HG03045 (cell line): Measurements from ENCODE around the gene PSEN2.

Experiments
- ATAC-seq: cut with Tn5 transposase; IDR thresholded peaks from one replicate; pipeline ENCODE4 v1.9.1; 2021; ENCODE audit warnings: mild to moderate bottlenecking, moderate library complexity; ENCODE audit not compliant: unreplicated experiment

PSEN2 gene

GRCh38 chr1:226884966-226885820, 14.8 kb downstream of the PSEN2 start:
- ATAC-seq: no peak

DNA sequence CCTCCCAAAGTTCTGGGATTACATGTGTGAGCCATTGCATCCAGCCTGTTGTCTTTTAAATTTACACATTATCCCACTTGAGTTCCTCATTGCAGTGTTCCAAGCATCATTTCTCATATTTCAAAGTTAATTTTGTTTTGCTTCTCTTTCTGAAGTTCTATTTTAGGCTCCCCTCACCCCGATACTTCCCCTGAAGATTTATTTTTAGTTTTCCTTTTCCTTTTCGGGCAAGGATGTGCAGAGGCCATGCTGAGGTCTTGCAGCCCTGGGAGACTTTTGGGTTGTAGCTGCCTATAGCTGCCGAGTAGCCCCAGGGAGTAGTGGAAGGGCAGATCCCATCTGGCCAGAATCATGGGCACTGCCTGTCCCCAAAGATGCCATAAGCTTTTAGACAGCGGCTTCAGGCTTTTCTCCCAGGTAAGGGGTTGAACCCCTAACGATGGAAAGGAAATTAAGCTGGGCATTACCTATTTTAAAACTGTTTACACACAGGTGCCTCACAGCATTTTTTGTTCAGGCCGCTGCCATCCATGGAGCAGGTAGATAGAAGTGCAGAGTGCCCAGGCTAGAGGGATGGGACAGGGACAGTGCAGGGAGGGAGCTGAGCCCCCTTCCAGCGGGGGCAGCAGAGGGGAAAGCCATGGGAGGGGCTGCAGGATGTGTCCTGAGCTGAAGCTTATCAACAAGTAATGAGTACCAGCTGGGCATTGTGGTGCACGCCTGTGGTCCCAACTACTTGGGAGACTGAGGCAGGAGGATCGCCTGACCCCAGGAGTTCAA, 15.9 kb downstream of the PSEN2 start:
- ATAC-seq: no peak

DNA sequence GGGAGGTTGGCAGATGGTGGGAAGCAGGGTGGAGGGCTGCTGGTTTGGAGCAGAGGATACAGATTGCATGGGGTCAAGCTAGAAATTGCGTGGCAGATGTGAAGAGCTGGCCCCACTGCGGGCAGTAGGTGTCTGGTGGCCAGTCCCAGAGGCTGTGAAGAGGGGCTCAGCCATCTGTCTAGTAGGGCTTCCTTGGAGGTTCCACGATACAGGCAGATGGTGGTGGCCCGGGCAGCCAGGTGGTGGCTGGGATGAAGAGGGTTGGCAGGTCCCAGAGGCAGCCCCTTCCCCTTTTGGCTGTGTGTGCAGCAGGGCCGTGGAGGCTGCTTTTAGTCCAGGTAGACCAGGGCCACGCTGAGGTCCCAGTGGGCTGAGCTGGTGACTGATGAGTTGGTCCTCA, 16.6 kb downstream of the PSEN2 start:
- ATAC-seq: no peak

DNA sequence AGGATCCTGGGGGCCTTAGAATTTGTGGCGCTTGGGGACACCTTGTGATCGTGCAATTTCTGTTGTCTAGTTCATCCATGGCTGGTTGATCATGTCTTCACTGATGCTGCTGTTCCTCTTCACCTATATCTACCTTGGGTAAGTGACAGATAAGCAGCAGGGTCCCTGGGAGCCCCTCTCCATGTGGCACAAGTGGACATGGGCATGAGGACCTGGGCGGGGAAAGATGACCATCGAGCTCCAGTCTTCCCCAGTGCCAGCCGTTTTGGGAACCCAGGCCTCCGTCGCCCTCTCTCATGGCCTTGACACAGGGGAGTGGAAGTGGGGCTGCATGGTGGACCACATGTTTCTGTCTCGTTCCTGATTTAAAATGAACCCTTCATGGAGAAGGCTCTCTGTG, 17.6 kb downstream of the PSEN2 start:
- no peak for ATAC-seq

DNA sequence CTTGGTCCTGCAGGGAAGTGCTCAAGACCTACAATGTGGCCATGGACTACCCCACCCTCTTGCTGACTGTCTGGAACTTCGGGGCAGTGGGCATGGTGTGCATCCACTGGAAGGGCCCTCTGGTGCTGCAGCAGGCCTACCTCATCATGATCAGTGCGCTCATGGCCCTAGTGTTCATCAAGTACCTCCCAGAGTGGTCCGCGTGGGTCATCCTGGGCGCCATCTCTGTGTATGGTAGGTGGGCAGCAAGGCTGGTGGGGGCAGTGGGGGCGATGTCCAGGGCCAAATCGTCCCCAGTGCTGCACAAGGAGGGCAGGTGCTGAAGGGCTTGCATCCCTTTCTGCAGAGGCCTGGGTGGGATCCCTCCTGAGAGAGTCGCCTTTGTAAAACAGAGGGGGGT, 18.4 kb downstream of the PSEN2 start:
- ATAC-seq: no peak

- no peak for ATAC-seq
Measured at GRCh38 chr1:226889616-226890330, 19.4 kb downstream of the PSEN2 start.

- ATAC-seq: no peak
Measured at GRCh38 chr1:226890331-226891108, 20.1 kb downstream of the PSEN2 start.

DNA sequence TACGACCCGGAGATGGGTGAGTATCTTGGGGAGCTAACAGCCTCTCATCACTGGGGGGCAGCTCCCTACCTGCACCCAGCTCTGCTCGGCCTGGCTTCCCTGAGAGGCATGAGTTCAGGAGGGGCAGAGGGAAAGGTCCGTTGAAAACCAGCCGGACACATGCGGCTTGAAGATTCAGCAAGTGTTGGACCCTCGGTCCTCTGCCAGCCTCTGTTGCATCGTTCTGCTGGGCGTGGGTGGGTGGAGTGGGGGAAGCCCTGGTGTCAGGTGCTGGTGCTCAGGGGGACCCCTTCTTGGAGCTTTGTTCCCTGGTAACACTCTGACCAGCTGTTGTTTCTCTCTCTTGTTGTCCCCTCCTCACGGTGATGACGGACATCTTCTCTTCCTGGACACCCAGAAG, 20.9 kb downstream of the PSEN2 start:
- no peak for ATAC-seq

DNA sequence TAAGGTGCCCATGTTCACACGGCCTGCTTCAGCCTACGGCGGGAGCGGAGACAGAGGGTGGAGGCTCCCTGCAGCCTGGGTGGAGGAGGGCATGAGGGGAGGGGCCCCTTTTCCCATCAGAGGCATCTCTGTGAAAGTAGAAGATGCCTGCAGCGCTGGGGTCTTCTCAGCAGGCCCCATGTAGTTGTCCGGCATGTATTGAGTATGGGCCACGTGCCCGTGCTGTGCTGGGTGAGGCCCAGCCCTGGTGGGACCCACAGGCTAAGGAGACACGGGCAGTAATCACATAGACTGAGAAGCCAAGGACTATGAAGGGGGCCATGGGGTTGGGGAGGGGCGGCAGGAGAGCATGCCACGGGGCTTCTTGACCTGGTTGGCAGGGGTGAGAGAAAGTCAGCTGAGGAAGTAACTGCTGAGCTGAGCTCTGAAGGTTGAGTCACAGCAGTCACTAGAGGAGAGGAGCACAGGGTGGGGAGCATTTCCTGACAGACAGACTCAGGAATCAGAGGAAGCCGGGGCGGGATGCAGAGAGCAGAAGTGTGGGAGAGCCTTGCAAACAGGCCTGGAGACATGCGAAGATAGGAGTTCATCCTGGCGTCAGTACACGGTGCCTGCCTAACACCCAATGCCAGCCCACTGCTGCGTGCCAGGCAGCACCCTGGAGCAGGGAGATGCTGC, 21.6 kb downstream of the PSEN2 start:
- no peak for ATAC-seq

DNA sequence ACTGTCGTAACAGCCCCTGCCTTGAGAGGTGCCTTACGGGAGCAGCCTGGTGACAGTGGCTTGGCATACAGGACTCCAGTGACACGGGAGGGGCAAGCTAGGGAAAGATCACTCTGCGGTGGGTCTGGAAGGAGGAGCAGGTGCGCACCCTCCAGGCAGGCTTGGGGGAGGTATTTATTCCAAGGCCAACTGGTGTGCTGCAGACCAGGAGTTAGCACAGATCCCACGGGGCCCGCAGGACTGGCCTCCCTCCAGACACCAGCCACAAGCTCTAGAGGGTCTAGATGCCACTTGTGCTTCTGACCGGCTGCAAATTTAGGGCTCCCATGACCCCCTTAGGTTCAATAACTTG, 22.1 kb downstream of the PSEN2 start:
- ATAC-seq: no peak

- ATAC-seq: no peak
Measured at GRCh38 chr1:226893936-226894335, 23.5 kb downstream of the PSEN2 start.

GRCh38 chr1:226894826-226895225, 24.4 kb downstream of the PSEN2 start:
- no peak for ATAC-seq

DNA sequence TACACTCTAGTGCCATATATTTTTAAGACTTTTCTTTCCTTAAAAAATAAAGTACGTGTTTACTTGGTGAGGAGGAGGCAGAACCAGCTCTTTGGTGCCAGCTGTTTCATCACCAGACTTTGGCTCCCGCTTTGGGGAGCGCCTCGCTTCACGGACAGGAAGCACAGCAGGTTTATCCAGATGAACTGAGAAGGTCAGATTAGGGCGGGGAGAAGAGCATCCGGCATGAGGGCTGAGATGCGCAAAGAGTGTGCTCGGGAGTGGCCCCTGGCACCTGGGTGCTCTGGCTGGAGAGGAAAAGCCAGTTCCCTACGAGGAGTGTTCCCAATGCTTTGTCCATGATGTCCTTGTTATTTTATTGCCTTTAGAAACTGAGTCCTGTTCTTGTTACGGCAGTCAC, 25.2 kb downstream of the PSEN2 start:
- ATAC-seq: no peak

DNA sequence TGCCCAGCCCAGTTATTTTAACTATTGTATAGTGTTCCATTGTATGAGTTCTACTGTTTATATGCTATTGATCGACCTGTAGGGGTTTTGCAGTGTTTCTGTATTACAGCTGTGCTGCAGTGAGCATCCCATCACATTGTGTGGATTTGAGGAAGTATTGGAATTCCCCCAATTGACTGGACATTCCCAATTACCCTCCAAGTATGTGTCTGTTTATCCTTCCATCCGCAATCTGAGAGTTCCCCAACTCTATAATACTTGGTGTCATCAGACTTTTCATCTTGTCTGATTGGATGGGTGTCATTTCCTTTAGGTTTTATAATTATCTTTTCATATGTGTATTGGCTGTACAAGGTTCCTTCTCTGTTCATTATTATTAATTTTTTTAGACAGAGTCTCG, 27.8 kb downstream of the PSEN2 start:
- no peak for ATAC-seq

GRCh38 chr1:226901421-226901820, 31.0 kb downstream of the PSEN2 start:
- ATAC-seq: no peak

DNA sequence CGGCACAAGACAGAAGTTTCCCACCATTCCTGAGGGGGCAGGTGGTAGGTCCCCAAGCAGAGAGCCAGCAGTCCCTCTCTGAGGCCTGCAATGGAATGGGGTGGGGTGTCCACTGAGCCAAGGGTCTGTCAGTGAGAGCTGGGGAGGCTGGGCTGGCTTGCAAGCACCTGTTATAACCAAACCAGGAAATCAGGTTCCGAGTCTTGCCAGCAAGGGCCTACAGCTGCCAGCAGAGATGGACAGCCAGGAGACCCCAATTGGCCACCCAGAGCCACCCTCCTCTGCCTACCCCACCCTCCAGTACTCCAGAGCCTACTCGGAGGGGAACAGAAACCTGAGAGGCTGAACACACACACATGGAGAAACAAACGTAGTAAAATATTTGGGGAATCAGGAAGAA, 32.2 kb downstream of the PSEN2 start:
- no peak for ATAC-seq

DNA sequence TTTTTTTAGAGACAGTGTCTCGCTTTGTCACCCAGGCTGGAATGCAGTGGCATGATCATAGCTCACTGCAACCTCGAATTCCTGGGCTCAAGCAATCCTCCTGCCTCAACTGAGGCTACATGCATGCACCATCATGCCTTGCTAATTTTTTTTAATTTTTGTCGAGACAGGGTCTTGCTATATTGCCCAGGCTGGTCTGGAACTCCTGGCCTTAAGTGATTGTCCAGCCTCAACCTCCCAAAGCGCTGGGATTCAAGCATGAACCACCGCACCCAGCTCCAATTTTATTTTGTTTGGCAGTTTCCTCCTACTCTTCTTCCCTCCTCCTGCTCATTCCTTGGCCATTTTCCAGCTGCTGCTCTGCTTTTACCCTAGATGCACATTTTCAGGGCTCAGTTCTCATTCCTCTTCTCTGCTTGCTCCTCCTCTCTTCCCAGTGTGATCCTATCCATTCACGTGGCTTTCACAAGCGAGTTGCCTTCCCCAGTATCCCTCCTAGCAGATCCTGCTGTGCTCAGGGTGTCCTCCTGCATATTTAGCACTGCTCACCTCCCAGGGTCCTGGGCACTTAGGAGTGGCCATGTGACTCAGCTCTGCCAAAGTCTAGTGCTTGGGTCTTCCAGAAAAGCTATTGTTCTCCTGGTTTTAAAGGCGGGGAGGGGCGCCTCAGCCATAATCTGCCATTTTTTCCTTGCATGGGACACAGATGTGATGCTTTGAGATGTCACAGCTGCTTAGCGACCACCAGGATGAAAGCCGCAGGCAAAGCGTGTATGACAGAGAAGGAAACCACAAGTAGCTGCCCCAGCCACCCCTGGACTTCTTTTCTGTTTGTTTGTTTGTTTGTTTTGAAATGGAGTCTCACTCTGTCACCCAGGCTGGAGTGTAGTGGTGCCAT, 33.7 kb downstream of the PSEN2 start:
- no peak for ATAC-seq

DNA sequence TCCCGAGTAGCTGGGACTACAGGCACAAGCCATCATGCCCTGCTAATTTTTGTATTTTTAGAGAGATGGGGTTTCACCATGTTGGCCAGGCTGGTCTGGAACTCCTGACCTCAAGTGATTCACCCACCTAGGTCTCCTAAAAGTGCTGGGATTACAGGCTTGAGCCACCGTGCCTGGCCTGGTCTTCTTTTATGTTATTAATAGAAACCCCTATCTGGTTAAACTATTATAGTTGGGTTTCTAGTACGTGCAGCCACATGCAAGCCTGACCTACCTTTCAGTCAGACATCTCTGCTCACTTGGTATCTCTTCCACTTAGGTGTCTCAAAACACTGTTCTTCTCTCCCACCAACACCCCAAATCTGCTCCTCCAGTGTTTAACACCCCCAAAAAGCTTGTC, 34.4 kb downstream of the PSEN2 start:
- no peak for ATAC-seq

- ATAC-seq: no peak
Measured at GRCh38 chr1:226908419-226908818, 38.0 kb downstream of the PSEN2 start.
